ENCODE results near the gene GOLGA2.
A peak's percentile ranks its signal among the peaks of the same experiment; 100 is the strongest.

Gene GOLGA2

DNA sequence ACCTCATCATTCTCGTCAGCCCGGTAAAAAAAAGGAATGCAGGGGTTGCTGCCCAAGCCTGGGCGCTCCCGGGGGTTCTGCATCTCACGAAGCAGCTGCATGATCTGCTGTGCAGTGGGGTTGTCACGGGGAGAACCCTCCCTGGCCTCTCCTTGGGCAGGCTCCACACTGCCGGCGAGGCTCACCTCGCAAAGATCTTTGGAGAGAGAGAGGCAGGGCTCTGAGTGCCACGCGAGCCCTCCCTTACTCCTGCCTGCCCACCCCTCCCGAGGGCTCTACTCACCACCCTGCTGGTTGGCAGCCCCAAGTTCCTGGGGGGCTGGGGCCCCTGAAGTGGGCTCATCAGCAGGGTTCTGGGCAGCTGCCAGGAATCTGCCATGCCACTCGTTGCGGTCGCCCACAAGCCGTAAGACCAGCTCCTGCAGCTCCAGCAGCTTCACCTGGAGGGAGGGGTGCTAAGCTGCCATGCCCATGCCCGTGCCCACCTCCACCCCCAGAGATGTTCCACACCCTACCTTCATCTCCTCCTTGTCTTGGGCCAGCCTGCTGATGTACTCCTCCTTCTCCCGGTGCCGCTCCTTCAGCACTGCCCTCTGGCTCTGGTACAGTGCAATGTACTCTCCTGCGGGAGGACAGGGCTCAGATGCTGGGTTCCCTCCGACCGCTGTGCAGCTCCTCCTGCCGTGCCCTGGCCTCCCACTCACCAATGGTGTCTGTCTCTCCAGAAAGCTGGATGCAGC is 18.6 kb downstream of the GOLGA2 start:
- DNase-seq (ENCODE audit: low read depth in 2 of 2), result no peak

DNA sequence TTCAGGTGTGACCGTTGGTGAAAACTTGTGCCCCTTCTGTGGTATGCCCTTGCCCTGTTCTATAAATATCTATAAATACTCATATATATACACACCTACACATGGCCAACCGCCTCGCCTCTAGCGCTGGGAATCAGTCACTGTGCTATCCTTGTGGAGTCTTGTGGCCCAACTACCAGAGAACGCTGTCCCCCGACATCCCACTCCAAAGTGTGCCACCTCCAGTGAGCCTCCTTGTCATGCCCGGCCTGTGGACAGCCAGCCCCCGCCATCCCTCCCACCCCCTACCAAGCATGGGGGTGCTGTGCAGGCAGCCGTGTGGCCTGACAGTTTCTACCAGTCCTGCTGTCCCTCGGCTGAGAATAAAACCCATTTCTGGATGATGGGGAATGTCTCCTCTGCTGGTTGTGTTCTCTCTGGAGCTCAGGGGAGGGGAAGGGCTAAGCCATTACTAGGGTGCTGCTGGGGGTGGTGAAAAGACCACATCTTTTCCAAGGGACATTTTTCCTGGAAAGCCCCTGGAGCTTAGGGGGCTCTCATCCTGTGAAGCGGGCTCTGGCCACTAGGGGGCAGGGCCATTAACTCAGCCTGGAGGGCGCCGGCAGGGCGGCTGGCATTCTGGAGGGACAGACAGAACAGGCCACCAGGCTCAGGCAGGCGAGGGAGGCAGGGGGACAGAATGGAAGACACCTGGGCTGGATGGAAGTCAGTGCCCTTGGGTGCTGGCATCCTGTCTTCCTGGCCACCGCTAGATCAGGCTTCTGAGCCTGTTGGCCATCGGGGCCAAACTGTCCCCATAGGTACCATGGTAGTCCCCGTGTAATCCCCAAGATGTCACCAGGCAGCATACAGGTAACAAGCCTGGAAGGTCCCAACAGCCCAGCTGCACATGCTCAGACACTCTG is 20.7 kb downstream of the GOLGA2 start:
- DNase-seq (ENCODE audit: low read depth in 2 of 2), result peak; percentile 27 to 55

DNA sequence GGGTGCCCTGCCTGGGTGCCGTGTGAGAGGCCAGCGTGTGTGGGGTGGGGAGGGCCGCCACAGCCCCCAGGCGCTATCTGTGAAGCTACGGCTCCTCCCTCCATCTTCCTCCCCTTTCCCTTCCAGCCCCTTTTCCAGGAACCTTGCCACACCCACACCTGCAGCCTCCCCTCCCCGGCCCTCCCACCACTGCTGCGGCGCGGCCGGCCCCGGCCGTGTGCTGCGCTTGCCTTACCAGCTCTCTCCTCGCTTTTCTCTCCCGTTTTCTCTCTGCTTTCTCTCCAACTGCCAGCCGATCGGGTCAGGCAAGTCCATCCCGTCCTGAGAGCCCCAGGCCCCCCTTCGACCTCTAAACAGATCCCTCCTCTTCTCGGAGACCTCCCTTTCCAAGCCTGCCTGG is 21.4 kb downstream of the GOLGA2 start:
- DNase-seq (ENCODE audit: low read depth in 2 of 2), result no peak

DNA sequence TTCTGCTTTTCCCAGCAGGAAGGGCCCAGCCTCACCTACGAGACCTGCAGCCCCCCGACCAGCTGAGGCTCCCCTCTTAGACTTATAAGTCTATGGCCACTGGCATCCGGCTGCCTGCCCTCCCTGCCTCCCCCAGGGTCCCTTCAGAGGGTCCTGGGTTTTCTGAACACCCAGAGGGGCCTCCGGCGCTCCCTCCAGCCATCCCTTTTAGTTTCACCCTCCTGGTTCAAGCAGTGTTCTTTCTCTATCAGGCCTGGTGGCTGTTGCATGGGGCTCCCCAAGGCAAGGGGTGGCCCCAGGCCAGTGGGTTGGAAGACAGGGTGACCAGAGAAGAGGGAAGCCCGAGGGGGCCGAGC is 21.8 kb downstream of the GOLGA2 start:
- no peak for DNase-seq (ENCODE audit: low read depth in 2 of 2)

DNA sequence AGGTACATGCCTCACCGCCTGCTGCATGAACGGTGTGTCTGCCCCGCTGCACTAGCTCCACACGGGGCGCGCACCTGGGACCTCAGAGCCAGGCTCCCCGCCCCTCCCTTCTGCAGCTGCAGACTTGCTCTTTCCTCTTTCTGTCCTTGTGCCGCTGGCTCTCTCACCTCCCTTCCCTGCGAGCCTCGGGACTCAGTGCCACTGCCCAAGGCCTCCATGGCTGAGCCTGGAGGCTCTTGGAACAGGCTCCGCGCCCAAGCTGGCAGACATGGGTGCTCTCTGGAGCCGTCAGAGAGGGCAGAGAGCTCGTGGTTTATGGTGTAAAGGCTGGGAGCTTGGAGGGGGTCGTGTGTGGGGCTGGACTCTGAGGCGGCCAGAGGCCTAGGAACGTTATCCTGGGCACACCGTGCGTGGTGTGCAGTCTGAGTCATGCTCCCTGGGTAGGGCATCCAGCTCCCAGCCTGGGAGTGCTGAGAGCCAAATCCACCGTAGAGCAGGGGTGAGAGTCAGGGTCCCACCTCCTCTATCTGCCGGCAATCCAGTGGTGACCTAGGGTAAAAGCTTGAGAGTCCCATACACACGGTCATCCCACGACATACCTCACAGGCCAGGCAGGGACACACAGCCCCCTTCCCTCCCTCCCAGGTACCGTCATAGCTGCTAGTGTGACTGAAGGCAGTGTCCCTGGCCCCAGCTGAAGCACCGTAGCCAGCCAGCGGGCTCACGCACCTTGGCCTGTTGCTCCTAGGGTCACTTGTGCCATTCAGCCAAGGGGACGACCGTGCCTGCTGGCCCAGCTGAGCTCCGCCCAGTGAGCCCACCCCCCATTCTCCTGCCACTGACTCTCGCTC is 22.4 kb downstream of the GOLGA2 start:
- no peak for DNase-seq (ENCODE audit: low read depth in 2 of 2)

DNA sequence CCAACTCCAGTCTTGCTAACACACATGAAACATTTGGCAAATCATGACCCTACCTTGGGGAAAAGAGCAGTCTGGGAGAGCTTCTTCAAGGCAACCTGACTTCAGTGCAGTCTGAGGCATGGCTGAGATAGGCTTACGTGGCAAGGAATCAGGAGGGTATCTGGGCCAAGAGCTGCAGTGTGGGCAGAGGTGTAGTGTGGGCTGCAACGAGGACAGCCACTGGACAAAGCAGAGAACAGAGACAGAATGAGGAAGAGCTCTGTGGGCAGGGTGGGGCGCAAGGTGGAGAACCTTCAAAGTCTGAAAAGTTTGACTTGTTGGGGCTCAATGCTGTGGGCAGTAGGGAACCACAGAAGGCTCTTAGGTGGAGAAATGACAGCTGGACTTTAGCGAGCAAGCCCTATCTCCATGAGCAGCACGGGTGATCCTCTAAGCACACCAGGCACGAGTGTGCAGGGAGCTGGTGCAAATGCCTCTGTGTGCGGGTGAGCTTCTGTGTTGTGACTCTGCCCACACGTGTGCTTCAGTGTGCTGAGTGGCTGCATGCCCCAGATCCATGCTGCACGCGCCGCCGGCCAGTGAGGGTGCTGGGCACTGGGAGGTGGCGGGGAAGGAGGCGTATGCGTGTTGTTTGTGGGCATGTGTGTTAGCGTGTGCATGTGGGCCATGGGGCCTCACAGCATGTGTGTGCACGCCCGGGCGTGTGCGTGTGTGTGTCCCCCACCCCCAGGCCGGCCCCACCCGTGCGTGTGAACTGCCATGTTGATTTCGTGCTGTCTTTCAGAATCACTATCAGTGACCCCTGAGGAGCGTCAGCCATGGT is 23.3 kb downstream of the GOLGA2 start:
- DNase-seq (ENCODE audit: low read depth in 2 of 2), result no peak

DNA sequence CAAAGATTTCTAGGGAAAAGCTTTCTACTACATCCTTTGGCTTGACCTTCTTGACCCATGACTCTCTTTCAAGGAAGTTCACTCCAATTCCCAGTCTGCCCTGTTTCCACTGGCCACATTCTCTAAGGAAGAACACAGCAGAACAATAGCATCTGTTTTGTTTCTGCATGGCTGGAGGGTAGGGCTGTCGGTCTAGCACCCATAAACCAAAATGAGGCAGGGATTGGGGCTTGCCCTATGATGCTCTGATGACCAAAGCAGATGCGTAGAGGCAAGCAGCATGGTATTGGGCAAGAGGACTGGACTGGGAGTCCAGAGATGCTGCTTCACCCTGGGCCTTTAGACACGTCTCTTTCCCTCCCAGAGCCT is 24.1 kb downstream of the GOLGA2 start:
- no peak for DNase-seq (ENCODE audit: low read depth in 2 of 2)

DNA sequence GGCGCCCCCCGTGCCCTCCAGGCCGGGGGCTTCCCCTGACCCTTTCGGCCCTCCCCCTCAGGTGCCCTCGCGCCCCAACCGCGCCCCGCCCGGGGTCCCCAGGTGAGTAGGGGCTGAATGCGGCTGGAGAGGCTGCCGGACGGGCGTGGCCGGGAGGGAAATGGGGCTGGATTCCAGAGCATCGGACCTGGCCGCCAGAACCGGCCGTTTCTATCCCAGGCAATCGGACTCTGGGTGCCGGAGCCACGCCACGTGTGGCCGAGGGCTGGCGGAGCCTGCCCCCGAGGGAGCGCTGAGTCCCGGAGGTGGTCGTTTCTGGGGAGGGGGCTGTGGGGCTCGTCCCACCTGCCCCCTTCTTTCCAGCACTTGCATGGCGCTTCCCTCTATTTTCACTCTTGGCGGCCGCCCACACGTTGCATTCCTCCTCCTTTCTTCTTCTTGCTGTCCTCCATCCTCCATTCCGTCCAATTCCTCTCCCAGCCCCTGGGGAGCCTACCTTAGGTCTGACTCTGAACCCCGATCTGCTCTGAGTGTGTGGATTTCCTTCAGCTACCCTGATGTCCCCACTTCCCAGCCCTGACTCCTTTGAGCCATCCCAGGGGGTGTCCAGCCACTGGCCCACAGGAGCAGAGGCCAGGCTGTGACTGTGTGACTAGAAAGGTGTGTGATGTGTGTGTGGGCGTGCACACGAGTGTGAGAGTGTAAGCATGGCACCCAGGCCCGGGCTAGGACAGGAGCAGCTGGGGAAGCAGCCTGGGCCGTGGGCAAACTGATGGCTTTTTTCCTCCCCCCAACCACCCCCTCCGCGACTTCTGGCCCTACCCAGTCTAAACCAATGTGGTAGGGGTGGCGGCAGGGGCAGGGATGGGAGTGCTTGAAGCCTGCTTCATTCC is 24.7 kb downstream of the GOLGA2 start:
- DNase-seq (ENCODE audit: low read depth in 2 of 2), result no peak

DNA sequence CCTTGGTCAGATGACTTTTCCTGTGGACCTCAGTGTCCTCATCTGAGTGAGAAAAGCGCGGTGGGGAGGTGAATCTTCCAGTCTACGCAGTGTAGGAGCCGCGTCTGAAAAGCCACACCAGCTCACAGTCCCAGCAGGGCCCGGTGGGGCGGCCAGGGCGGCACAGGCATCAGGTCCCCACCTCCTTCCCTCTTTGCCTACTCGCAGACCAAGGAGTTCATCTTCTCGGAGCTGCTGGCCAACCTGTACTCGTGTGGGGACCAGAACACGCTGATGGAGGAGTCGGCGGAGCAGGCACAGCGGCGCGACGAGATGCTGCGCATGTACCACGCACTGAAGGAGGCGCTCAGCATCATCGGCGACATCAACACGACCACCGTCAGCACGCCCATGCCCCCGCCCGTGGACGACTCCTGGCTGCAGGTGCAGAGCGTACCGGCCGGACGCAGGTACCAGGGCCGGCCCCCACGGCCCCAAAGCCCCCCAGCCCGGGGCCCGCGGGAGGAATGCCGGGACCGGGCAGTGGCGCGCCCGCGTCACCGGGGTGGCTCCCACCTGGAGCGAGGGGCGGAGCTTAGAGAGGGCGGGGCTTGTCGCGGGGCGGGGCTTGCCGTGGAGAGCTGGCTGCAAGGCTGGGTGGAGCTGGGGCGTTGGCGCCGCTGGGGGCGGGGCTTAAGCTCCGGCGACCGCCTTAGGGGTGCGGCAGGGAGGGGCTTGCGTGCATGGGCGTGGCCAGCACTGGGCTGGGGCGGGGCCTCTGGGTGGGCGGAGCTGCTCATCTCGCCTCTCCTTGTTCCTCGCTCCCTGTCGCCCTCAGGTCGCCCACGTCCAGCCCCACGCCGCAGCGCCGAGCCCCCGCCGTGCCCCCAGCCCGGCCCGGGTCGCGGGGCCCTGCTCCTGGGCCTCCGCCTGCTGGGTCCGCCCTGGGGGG is 25.6 kb downstream of the GOLGA2 start:
- DNase-seq (ENCODE audit: low read depth in 2 of 2), result peak; percentile 99 to 100

DNA sequence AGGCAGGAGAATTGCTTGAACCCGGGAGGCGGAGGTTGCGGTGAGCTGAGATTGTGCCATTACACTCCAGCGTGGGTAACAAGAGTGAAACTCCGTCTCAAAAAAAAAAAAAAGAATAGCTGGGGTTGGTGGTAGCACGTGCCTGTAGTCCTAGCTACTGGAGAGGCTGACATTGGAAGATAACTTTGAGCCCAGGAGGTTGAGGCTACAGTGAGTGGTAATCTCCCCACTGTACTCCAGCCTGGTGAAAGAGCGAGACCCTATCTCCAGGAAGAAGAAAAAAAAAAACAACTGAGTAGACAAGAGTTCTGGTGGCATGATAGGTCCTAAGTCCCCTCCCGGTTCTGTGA is 26.3 kb downstream of the GOLGA2 start:
- DNase-seq (ENCODE audit: low read depth in 2 of 2), result no peak

DNA sequence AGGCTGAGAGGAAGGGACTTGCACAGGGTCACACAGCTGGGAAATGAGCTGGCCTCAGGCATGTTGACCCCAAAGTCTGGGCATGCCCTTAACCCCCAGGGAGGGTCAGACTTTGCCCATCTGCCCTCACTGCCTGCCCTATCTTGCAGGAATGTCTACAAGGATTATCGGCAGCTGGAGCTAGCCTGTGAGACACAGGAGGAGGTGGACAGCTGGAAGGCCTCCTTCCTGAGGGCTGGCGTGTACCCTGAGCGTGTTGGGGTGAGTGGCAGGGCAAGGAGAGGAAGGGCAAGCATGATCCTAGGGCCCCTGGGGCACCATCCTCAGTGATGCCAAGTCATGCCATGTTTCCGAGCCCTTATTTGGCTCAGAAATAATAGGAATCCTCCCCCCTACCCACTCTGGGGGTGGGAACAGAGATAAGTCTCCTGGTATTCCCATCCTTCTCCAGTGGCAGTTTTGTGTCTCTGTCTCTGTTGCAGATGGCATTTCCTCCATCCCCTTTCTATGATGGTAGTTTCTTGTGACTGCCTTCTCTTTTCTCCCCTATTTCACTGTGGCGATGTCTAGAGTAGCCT is 28.5 kb downstream of the GOLGA2 start:
- no peak for DNase-seq (ENCODE audit: low read depth in 2 of 2)

DNA sequence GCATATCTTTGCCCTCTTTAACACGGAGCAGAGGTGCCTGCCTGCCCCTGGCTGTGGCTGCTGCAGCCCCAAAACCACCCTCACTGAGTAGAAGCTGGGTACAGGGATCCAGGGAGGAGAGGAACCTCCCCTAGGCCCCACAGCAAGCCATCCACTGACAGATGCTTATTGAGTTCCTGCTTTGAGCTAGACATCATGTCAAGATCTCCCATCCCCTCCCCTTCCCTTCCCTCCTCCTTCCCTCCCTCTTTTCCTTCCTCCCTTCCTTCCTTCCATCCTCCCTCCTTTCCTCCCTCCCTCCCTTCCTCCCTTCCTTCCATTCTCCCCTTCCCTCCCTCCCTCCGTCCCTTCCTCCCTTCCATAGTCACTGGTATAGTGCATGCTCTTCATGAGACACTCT is 29.3 kb downstream of the GOLGA2 start:
- DNase-seq (ENCODE audit: low read depth in 2 of 2), result no peak

DNA sequence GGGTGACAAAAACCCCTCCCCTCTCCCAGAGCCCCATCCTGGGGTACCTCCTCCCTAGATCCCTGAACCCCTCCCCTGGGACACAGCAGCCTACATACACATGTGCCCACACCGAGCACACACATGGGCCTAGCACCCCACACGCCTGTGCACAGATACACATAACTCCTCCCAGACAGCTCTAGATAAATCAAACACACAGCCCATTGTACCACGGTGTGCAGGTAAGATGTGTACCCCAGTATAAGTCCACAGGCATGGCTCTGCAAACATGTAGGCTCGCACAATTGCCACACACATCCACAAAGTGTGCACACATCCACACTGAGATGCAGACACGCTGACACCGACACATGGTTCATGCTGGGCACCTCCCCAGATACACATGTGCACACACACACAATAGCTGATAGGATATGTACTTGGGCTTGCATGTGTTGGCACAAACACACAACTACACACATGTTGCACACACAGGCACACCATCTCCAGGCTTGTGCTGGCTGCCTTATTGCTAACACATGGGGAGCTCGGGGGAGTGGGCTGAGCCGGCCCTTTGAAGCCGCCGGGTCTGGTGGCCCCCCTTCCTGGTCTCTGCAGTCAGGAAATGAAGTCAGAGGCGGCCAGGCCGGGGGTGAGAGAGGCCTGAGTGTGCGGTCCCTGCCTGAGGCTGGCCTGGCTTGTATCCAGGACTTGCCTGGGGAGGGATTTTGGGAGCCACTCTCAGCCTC is 30.2 kb downstream of the GOLGA2 start:
- no peak for DNase-seq (ENCODE audit: low read depth in 2 of 2)

DNA sequence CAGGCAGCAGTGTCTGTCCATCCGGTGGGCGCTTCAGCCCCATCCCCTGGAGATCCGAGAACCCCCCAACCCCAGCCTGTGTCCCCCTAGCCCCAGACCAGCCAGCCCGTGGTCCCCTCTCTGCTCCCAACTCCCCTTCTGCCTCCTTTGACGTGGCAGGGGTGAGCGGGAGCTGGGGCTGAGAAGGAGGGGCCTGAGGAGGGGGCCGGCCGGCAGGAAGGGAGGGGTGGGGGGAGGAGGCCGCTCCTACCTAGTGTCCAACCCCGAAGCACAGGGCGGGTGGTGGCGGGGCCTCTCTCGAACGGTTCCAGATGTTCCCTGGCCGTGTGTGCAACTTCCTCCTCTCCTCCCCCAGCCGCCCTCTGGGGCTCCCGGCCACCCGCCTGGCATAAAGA is 31.0 kb downstream of the GOLGA2 start:
- DNase-seq (ENCODE audit: low read depth in 2 of 2), result no peak

DNA sequence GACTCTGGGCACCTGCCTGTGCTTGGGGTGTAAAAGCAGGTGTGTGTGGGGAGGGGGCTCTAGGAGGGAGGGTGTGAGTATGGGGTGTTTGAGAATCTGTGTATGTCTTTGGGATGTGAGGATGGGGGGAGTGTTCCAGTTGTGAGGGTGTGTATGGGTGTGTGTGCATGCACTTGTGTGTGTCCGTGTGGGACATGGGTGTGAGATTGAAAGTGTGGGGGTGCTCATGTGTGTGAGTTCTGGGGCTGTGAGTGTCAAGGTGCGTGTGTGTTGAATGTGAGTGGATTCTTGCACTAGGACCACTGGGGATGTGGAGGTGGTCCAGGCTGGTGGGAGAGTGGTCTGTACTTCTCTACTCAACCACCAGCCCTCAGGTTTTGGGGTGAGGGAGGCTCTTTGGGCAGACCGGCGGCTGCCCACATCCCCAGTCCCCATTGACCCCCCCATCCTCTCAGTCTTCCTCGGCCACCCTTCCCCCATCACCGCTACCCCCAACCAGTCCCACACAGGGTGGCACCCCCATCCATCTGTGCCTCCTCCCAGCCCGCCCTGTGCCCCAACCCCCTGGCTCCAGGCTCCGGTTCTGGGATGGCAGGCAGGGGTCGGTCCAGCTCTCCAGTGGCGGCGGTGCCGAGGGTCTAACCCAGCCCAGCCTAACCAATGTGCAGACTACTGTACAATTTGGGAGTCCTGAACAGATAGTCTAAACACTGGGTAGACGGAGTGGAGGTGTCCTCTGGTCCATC is 31.5 kb downstream of the GOLGA2 start:
- DNase-seq (ENCODE audit: low read depth in 2 of 2), result no peak

DNA sequence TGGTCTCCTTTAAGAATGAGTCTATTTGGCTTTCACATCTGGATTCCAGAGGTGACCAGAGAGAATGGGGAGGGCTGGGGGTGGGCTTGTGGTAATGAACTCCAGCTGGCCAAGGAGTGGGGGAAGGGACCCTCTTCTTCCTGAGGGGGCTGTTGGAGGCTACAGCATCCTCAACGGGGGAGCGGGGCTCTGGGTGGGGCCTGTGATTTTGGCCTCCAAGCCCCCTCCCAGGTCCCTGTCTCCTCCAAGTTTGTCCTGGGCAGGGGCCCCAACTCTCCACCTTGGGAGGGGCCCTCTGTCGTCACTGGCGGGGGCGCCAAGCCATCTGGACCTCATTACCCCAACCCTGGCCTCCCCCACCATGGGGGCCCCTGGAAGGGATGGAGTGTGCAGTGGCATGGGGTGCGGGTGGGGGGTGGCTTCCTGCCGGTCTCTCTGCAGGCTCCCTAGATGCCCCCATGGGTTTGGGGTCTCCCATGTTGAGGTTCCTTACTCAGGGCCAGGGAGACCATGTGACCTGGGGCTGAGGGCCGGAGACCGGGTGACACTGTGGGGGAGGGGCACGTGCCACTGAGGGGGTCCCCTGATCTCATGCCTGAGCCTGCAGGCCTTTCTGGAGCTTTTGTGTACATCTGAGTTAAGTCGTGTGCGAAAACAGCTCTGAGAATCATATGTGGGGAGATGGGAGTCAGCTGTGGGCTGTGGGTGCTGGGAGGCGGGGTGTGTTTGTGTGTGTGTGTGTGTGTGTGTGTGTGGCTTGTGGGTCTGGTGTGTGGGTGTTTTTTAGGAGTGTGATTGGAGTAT is 32.4 kb downstream of the GOLGA2 start:
- no peak for DNase-seq (ENCODE audit: low read depth in 2 of 2)

DNA sequence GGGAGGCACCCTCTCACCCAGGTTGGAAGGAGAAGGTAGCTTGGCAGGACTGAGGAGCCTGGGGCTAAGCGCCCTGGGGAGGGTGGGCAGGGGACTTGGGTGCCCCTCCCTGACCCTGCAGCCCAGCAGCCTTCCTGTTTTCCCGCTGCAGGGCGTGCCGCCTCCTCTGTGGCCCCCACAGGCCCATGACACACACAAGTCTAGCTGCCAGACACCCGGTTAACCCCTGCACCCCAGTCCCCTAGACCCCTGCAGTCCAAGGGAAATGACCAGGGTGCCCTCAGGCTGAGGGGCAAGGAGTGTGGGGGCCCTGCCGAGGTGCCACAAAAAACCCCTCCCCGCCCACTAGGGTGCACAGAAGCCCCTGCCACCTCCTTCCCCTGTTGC is 33.0 kb downstream of the GOLGA2 start:
- no peak for DNase-seq (ENCODE audit: low read depth in 2 of 2)

Measured in stimulated activated CD4-positive, alpha-beta T cell treated with anti-CD3 and anti-CD28 coated beads, Interleukin-1b, Interleukin-23, amount 100 ng/mL, for 4 hours (primary cell).